HEK293 (cell line): ENCODE data around the gene BCAS3.

Source experiments
- CTCF ChIA-PET: fragments of 350-600 bp; formaldehyde crosslinking; extraction: SDS; loops from one replicate; lab custom pipeline; 2021; ENCODE audit warnings: antibody characterized with exemption; lab: Yijun Ruan, JAX
- POLR2A ChIA-PET: fragments of 300-600 bp; formaldehyde crosslinking; extraction: SDS; loops from one replicate; lab custom pipeline; 2020; ENCODE audit warnings: antibody characterized with exemption, inconsistent platforms; lab: Yijun Ruan, JAX
- H3K27ac ChIP-seq: fragments of 200-500 bp; sonication (Bioruptor generic); 2 replicates; pipeline ENCODE4 v1.5.1; 2014; ENCODE audit warnings: low read depth, low read length, control low read depth, inconsistent platforms; ENCODE audit errors: extremely low read depth
- H3K36me3 ChIP-seq, 2 experiments: fragments of 200-500 bp in 1 of 2; sonication (Bioruptor generic) in 1 of 2; 1 replicate in 1 of 2; 2 replicates in 1 of 2; pipeline ENCODE4 v1.5.1; 2014 to 2017; ENCODE audit warnings: inconsistent platforms in 2 of 2, low read length in 2 of 2; ENCODE audit not compliant: control insufficient read depth in 2 of 2, insufficient read depth in 1 of 2
- H3K4me1 ChIP-seq: fragments of 200-500 bp; sonication (Bioruptor generic); 2 replicates; pipeline ENCODE4 v1.5.1; 2014; ENCODE audit warnings: mild to moderate bottlenecking, low read length, inconsistent platforms; ENCODE audit not compliant: control insufficient read depth, insufficient read depth
- H3K4me3 ChIP-seq: 2 replicates; pipeline ENCODE4 v1.5.1; 2011; ENCODE audit warnings: low read depth, mild to moderate bottlenecking, control low read depth, low read length, moderate library complexity
- H3K9me3 ChIP-seq: fragments of 200-500 bp; sonication (Bioruptor generic); 2 replicates; pipeline ENCODE4 v1.5.1; 2014; ENCODE audit warnings: low read depth, low read length, inconsistent platforms; ENCODE audit not compliant: control insufficient read depth, insufficient read depth
- GFI1B ChIP-seq: fragments of 450-650 bp; formaldehyde crosslinking; IDR thresholded peaks from 2 replicates; pipeline ENCODE4 v1.5.1; 2016; ENCODE audit warnings: missing biosample characterization, missing genetic modification characterization
- GLI2 ChIP-seq: fragments of 450-650 bp; formaldehyde crosslinking; IDR thresholded peaks from 2 replicates; pipeline ENCODE4; 2017; ENCODE audit warnings: missing biosample characterization, missing genetic modification characterization, low read depth, borderline replicate concordance
- GLIS2 ChIP-seq: fragments of 450-650 bp; formaldehyde crosslinking; IDR thresholded peaks from 2 replicates; pipeline ENCODE4 v1.5.1; 2016; ENCODE audit warnings: missing biosample characterization, missing genetic modification characterization
- HOXA7 ChIP-seq: sonication (generic); formaldehyde crosslinking; IDR thresholded peaks from 2 replicates; pipeline ENCODE4 v1.8.1; 2022; ENCODE audit warnings: missing genetic modification reagents, borderline replicate concordance
- MYNN ChIP-seq: fragments of 450-650 bp; formaldehyde crosslinking; IDR thresholded peaks from 2 replicates; pipeline ENCODE4 v1.5.1; 2016; ENCODE audit warnings: missing biosample characterization, missing genetic modification characterization, borderline replicate concordance
- MZF1 ChIP-seq: fragments of 450-650 bp; formaldehyde crosslinking; IDR thresholded peaks from 2 replicates; pipeline ENCODE4 v1.5.1; 2017; ENCODE audit warnings: missing biosample characterization, missing genetic modification characterization, borderline replicate concordance
- SALL2 ChIP-seq: fragments of 450-650 bp; formaldehyde crosslinking; IDR thresholded peaks from 2 replicates; pipeline ENCODE4 v1.5.0; 2017; ENCODE audit warnings: missing biosample characterization, mild to moderate bottlenecking, missing genetic modification characterization, borderline replicate concordance
- ZBTB48 ChIP-seq: fragments of 450-650 bp; formaldehyde crosslinking; IDR thresholded peaks from 2 replicates; pipeline ENCODE4 v1.5.1; 2016; ENCODE audit warnings: missing biosample characterization, missing genetic modification characterization
- ZBTB8A ChIP-seq: fragments of 450-650 bp; formaldehyde crosslinking; IDR thresholded peaks from 2 replicates; pipeline ENCODE4 v1.5.1; 2016; ENCODE audit warnings: missing biosample characterization, missing genetic modification characterization
- ZNF132 ChIP-seq: fragments of 450-650 bp; formaldehyde crosslinking; IDR thresholded peaks from 2 replicates; pipeline ENCODE4 v1.5.1; 2017; ENCODE audit warnings: missing biosample characterization, missing genetic modification characterization, borderline replicate concordance
- ZNF146 ChIP-seq: fragments of 450-650 bp; formaldehyde crosslinking; IDR thresholded peaks from 2 replicates; pipeline ENCODE4 v1.5.1; 2016; ENCODE audit warnings: missing biosample characterization, missing genetic modification characterization
- ZNF174 ChIP-seq: fragments of 450-650 bp; formaldehyde crosslinking; IDR thresholded peaks from 2 replicates; pipeline ENCODE4 v1.5.0; 2017; ENCODE audit warnings: missing biosample characterization, mild to moderate bottlenecking, missing genetic modification characterization
- ZNF335 ChIP-seq: fragments of 450-650 bp; formaldehyde crosslinking; conservative IDR thresholded peaks from 2 replicates; pipeline ENCODE4 v1.5.1; 2016; ENCODE audit warnings: missing biosample characterization, missing genetic modification characterization
- ZNF37A ChIP-seq: fragments of 450-650 bp; IDR thresholded peaks from 2 replicates; pipeline ENCODE4 v1.5.1; 2018; ENCODE audit warnings: missing biosample characterization, missing genetic modification characterization
- ZNF416 ChIP-seq: fragments of 450-650 bp; formaldehyde crosslinking; IDR thresholded peaks from 2 replicates; pipeline ENCODE4 v1.5.1; 2016; ENCODE audit warnings: missing biosample characterization, missing genetic modification characterization
- ZNF423 ChIP-seq: fragments of 450-650 bp; formaldehyde crosslinking; IDR thresholded peaks from 2 replicates; pipeline ENCODE4 v1.5.1; 2016; ENCODE audit warnings: missing biosample characterization, missing genetic modification characterization
- ZNF48 ChIP-seq: fragments of 450-650 bp; formaldehyde crosslinking; IDR thresholded peaks from 2 replicates; pipeline ENCODE4 v1.5.1; 2016; ENCODE audit warnings: missing biosample characterization, missing genetic modification characterization
- ZNF561 ChIP-seq: fragments of 450-650 bp; IDR thresholded peaks from 2 replicates; pipeline ENCODE4 v1.5.1; 2018; ENCODE audit warnings: missing biosample characterization, missing genetic modification characterization, borderline replicate concordance
- ZNF777 ChIP-seq: fragments of 450-650 bp; formaldehyde crosslinking; IDR thresholded peaks from 2 replicates; pipeline ENCODE4 v1.5.1; 2017; ENCODE audit warnings: missing biosample characterization, missing genetic modification characterization, borderline replicate concordance
- TF ChIP-seq, protein P1 (sequence below): fragments of 450-650 bp; formaldehyde crosslinking; conservative IDR thresholded peaks from 2 replicates; pipeline ENCODE4 v1.5.1; 2016; ENCODE audit warnings: low read depth, missing biosample characterization, missing genetic modification characterization
- TF ChIP-seq, protein P2 (sequence below): fragments of 450-650 bp; formaldehyde crosslinking; IDR thresholded peaks from 2 replicates; pipeline ENCODE4 v1.5.1; 2016; ENCODE audit warnings: missing biosample characterization, missing genetic modification characterization, borderline replicate concordance

Gene BCAS3

DNA sequence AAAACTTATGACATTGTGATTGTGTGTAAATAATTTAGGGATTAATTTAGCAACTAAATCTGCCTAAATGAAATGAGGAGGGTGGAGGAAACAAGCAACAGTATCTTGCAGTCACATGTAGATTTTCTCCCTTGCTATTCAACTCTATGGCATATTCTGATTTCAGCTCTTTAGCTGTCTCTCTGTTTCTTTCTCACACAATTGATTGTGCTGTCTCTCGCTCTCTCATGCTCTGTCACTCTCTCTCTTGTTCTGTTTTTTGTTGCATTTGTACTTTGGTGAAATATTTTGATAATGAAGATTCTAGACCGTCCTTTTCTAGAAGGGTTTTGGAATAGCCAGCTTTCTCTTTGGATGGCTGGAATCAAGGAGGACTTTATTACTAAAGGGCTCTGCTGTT is 70.6 kb downstream of the BCAS3 start (continued):
- no peak for TF ChIP-seq ZBTB8A (tag by site-specific recombination)

DNA sequence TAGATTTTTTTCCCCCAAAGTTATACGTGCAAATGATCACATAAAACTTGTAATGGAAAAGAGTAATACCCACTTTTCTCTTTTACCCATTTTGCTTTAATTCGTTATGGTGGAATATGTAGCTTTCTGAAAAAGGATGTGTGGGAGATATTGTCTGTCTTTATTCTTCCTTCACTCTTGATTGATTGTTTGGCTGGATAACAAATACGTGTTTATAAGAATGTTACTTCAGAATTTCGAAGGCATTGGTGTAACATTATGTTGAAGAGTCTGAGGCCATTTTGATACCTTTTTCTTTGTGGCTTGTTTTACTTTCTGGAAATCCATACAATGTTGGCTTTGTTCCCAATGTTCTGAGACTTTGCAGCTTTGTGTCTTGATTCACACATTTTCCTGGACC is 71.4 kb downstream of the BCAS3 start:
- H3K4me1 ChIP-seq: 0 out of 2 replicates have a peak, but pooled peaks cover 4% of the 10 kb centered on the region
- ChIA-PET POLR2A (no interaction called here), CTCF (no interaction called here)
- no peak overlapping the region for H3K4me3 ChIP-seq
- no peaks in the 10 kb centered on the region; the same call in 1 of the 2 replicates for H3K9me3 ChIP-seq
- no peak for TF ChIP-seq MZF1 (tag by site-specific recombination)
- TF ChIP-seq GLIS2 (tag by site-specific recombination): no peak
- no peak for TF ChIP-seq GLI2 (tag by site-specific recombination)
- no peak for TF ChIP-seq ZNF777 (tag by site-specific recombination)
- TF ChIP-seq ZNF48 (tag by site-specific recombination): no peak
- no peak for TF ChIP-seq ZNF37A (tag by site-specific recombination)
- TF ChIP-seq GFI1B: no peak
- TF ChIP-seq, protein P1, sequence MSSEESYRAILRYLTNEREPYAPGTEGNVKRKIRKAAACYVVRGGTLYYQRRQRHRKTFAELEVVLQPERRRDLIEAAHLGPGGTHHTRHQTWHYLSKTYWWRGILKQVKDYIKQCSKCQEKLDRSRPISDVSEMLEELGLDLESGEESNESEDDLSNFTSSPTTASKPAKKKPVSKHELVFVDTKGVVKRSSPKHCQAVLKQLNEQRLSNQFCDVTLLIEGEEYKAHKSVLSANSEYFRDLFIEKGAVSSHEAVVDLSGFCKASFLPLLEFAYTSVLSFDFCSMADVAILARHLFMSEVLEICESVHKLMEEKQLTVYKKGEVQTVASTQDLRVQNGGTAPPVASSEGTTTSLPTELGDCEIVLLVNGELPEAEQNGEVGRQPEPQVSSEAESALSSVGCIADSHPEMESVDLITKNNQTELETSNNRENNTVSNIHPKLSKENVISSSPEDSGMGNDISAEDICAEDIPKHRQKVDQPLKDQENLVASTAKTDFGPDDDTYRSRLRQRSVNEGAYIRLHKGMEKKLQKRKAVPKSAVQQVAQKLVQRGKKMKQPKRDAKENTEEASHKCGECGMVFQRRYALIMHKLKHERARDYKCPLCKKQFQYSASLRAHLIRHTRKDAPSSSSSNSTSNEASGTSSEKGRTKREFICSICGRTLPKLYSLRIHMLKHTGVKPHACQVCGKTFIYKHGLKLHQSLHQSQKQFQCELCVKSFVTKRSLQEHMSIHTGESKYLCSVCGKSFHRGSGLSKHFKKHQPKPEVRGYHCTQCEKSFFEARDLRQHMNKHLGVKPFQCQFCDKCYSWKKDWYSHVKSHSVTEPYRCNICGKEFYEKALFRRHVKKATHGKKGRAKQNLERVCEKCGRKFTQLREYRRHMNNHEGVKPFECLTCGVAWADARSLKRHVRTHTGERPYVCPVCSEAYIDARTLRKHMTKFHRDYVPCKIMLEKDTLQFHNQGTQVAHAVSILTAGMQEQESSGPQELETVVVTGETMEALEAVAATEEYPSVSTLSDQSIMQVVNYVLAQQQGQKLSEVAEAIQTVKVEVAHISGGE: no peak
- TF ChIP-seq ZBTB48 (tag by site-specific recombination): no peak
- no peak for TF ChIP-seq ZNF416 (tag by site-specific recombination)
- TF ChIP-seq, protein P2, sequence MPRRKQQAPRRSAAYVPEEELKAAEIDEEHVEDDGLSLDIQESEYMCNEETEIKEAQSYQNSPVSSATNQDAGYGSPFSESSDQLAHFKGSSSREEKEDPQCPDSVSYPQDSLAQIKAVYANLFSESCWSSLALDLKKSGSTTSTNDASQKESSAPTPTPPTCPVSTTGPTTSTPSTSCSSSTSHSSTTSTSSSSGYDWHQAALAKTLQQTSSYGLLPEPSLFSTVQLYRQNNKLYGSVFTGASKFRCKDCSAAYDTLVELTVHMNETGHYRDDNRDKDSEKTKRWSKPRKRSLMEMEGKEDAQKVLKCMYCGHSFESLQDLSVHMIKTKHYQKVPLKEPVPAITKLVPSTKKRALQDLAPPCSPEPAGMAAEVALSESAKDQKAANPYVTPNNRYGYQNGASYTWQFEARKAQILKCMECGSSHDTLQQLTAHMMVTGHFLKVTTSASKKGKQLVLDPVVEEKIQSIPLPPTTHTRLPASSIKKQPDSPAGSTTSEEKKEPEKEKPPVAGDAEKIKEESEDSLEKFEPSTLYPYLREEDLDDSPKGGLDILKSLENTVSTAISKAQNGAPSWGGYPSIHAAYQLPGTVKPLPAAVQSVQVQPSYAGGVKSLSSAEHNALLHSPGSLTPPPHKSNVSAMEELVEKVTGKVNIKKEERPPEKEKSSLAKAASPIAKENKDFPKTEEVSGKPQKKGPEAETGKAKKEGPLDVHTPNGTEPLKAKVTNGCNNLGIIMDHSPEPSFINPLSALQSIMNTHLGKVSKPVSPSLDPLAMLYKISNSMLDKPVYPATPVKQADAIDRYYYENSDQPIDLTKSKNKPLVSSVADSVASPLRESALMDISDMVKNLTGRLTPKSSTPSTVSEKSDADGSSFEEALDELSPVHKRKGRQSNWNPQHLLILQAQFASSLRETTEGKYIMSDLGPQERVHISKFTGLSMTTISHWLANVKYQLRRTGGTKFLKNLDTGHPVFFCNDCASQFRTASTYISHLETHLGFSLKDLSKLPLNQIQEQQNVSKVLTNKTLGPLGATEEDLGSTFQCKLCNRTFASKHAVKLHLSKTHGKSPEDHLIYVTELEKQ (tag by site-specific recombination): no peak
- H3K27ac ChIP-seq: no peak overlapping the region
- H3K36me3 ChIP-seq: no peaks in the 10 kb centered on the region

DNA sequence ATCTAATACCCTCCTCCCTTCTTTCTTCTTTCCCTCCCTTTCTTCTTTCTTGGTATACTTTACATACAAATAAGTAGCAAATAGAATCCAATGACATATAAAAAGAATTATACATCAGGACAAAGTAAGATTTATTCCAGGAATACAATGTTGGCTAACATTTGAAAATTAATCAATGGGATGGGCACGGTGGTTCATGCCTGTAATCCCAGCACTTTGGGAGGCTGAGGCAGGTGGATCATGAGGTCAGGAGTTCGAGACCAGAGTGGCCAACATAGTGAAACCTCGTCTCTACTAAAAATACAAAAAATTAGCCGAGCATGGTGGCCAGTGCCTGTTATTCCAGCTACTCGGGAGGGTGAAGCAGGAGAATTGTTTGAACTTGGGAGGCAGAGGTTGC is 72.1 kb downstream of the BCAS3 start:
- Histone ChIP-seq H3K27ac (no peak overlapping the region), H3K36me3 (no peaks in the 10 kb centered on the region), H3K9me3 (no peaks in the 10 kb centered on the region; the same call in 1 of the 2 replicates), H3K4me1 (0 out of 2 replicates have a peak, but pooled peaks cover 3% of the 10 kb centered on the region), H3K4me3 (no peak overlapping the region)
- POLR2A ChIA-PET: no interaction called here
- CTCF ChIA-PET: no interaction called here
- TF ChIP-seq ZNF174 (tag by site-specific recombination) (no peak), ZNF132 (tag by site-specific recombination) (no peak), HOXA7 (CRISPR knock-in tag) (no peak), ZNF561 (tag by site-specific recombination) (no peak), ZNF335 (no peak), ZNF423 (tag by site-specific recombination) (no peak), MYNN (no peak), ZNF146 (tag by site-specific recombination) (no peak), MZF1 (tag by site-specific recombination) (no peak), SALL2 (tag by site-specific recombination) (no peak), ZBTB8A (tag by site-specific recombination) (no peak)
- TF ChIP-seq, protein P1: no peak
